Suprapubic skin (tissue), 3 donors: ENCODE results near the gene RAD54L.

ENCODE experiments used
- POLR2AphosphoS5 ChIP-seq, 3 donors: sonication (generic); formaldehyde crosslinking; IDR thresholded peaks; one replicate each; pipeline ENCODE4 v1.6.1; 2017; ENCODE audit warnings: antibody characterized with exemption in 3 of 3
- TF ChIP-seq, protein P1 (sequence below), 2 donors: fragments of 200-600 bp in 1 of 2; fragments of 450-650 bp in 1 of 2; sonication (generic) in 1 of 2; IDR thresholded peaks; one replicate each; pipeline ENCODE4 v1.5.1; 2016 to 2019; ENCODE audit warnings: antibody characterized with exemption in 2 of 2, mild to moderate bottlenecking in 1 of 2, moderate library complexity in 1 of 2

GRCh38 chr1:46215504-46215903 lies 32.1 kb upstream of the RAD54L start:
- TF ChIP-seq, protein P1, sequence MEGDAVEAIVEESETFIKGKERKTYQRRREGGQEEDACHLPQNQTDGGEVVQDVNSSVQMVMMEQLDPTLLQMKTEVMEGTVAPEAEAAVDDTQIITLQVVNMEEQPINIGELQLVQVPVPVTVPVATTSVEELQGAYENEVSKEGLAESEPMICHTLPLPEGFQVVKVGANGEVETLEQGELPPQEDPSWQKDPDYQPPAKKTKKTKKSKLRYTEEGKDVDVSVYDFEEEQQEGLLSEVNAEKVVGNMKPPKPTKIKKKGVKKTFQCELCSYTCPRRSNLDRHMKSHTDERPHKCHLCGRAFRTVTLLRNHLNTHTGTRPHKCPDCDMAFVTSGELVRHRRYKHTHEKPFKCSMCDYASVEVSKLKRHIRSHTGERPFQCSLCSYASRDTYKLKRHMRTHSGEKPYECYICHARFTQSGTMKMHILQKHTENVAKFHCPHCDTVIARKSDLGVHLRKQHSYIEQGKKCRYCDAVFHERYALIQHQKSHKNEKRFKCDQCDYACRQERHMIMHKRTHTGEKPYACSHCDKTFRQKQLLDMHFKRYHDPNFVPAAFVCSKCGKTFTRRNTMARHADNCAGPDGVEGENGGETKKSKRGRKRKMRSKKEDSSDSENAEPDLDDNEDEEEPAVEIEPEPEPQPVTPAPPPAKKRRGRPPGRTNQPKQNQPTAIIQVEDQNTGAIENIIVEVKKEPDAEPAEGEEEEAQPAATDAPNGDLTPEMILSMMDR (IDR thresholded peaks at IDR 0.05): no peak
- no peak for TF ChIP-seq POLR2AphosphoS5 (IDR thresholded peaks at IDR 0.05)
